Inferior parietal cortex (tissue), 1 donor: ENCODE data around the gene MARK2.

Source experiments
- DNase-seq: peaks from one replicate; pipeline ENCODE4 v3.0.0-alpha.2; 2016; ENCODE audit errors: extremely low spot score

The MARK2 gene

GRCh38 chr11:63909591-63910506, 70.9 kb downstream of the MARK2 start:
- DNase-seq = no peak

DNA sequence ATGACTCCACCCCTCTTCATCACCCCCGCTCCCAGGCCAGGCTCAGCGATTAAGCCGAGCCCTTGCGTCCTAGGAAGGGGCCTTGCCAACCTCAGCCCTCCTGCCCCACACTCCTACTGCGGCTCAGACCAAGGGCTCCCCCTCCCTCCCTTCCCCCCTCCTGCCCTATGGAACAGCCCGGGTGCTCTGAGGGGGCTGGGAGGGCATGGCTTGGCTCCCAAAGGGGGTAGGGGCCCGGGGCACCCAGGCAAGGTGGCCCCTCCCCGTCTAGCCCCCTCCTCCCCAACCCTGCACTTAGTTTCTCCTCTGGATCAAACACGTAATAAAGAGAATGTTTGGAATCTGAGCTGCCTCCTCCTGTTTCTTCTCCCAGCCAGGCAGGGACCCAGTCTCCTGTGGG, 71.8 kb downstream of the MARK2 start:
- no peak for DNase-seq

DNA sequence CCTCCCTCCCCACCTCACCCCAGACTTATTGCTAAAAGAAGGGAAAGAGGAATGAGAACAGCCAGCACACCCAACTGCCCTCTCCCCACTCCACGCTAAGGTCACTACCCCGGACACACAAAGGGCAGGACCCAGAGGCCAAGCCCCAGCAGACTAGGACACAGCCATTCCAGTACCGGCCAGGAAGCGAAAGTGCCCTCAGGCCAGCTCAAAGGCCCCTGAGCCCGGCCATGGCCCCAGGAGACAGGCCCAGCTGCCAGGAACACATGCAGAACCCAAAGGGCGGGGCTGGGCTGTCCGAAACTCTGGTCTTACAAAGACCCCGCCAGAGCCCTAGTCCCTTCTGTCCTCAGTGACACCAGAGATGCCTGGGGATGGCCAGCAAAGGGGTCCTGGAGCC, 72.5 kb downstream of the MARK2 start:
- no peak for DNase-seq

- no peak for DNase-seq
These were observed 73.0 kb downstream of the MARK2 start for GRCh38 chr11:63911876-63912275.

DNA sequence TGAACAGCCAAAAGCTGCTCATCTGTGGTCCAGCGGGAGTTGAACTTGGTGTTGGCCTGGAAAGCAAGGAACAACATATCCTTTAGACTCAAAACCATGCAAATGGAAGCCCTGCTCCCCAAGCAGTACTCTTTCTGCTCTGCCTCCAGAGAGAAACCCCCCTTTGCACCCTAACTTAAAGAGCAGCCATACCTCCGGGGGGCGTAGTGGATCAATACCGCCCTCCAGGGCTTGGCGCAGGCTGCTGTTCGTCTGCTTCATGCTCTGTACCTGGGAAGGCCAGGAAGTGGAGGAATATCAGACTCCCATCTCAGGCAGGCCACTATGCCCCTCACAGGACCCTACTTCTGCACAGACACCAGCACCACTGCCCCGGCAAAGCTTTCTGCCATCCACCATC, 73.8 kb downstream of the MARK2 start:
- DNase-seq = no peak

DNA sequence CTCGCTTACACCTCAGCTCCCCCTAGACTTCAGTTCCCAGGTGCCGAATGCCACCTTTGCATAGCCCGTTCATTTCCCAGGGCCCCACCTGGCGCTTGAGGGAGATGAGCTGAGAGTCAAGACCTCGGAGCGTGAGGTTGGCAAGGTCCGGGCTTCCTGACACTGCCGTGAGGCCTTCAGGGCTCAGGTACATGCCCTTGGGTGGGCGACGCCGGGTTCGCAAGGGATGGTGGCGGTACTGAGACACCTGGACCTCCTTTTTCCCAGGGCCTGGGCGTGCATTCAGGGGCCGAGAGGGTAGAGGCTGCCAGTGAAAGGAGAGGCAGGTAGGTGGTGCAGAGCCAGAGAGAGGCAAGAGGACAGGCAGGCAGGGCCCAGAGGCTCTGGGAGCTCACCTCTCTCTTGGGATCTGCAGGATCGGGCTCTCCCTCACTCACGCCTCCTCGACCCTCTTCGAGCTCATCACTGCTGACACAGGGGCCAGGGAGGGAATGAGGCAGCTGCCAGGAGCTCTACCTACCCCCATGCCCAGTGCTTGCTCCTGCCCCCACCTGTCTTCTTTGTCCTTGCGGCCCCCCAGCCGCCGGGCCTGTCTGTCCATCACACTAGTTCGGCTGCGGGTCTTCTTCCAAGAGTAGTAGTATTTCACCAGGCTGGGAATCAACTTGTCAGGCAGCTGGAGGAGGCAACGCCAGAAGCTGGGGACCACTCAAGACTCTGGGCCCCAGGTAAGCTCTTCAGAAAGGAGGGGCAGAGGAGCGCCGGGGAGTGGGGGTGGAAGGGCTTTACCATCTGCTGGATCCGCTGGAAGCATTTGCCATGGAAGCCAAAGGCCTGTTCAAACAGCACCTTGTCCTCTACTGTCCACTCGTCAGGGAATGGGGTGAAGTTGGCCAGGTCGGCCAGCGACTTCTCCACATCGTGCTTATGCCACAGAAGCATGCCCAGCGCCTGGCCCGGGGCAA, 75.2 kb downstream of the MARK2 start:
- DNase-seq = no peak

DNA sequence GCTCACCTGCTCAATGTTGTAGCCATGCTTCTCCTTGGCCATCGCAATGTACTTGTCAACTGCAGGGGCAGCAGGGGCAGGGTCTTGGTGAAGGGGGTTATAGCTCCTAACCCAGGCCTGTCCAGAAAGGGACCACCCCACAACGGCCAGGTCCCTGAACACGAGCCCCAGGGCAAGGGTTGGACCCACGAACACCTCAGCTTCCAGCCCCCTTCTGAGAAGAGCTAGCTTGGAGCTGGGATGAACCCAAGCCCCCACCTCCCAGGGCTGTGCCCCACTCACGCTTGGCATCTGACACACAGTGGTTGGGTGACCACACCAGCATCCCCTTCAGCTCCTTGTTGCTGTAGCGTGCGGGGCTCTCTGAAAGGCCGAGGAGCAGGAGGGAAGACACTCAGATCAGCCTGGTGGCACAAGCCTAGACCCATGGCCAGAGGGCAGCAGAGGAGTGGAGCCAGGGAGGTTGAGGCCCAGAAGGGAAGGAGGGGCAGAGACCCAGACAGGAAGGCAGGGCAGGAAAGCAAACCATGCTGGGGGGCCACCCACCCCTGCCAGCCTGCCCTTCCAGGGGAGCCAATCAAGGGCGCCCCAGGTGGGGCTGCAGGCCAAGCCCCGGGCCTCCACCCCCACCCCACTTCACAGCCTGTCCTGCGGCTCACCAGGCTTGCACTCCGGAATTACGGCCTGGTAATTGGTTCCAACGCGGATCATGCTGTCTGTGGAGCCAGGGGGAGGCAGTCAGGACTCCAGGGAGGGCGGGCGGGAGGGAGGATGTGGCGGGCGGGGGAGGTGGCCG, 76.2 kb downstream of the MARK2 start:
- no peak for DNase-seq

- DNase-seq = no peak
These were observed 77.3 kb downstream of the MARK2 start for GRCh38 chr11:63915961-63916836.

DNA sequence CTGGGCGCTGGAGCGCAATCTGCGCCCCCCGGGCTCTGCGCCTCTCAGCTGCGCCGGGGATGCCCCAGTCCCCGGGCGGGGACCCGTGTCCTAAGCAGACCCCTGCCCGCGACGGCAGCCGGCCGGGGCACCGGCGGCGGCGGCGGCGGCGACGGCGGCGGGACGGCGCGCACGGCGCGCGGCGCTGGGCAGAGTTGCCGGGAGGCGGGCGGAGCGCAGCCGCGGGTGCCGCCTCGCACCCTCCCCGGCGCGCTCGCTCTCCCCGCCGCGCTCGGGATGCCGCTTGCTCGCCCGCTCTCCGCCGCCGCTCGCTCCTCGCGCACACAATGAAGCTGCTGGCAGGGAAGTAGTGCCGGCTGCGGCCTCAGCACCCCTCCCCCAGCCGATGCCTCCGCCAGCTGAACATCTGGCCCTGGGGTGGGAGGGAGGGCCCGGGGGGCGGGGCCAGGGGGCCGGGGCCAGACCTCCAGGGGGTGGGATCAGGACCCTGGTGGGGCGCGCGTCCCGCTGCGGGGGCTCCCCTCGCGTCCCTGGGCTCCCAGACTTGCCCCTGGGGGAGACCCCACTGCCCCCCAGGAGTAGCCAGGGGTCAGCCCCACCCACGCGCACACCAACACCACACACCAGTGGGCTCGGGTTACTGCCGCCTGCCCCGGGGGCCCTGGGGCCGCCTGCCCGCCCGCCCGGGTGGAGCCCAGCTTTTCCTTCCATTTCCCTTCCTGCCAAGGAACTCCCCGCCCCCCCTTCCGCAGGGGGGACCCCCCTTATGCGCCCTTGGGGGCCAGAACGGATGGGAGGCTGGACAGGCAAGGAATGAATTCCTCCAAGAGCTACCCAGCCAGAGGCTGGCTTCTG, 78.2 kb downstream of the MARK2 start, which contains the start of gene RCOR2:
Gene RCOR2, minus strand, starts transcription at position 328 of the 855 bp plus-strand sequence. CDS start 708 bp downstream, outside the sequence.
- peak; percentile 84 for DNase-seq

DNA sequence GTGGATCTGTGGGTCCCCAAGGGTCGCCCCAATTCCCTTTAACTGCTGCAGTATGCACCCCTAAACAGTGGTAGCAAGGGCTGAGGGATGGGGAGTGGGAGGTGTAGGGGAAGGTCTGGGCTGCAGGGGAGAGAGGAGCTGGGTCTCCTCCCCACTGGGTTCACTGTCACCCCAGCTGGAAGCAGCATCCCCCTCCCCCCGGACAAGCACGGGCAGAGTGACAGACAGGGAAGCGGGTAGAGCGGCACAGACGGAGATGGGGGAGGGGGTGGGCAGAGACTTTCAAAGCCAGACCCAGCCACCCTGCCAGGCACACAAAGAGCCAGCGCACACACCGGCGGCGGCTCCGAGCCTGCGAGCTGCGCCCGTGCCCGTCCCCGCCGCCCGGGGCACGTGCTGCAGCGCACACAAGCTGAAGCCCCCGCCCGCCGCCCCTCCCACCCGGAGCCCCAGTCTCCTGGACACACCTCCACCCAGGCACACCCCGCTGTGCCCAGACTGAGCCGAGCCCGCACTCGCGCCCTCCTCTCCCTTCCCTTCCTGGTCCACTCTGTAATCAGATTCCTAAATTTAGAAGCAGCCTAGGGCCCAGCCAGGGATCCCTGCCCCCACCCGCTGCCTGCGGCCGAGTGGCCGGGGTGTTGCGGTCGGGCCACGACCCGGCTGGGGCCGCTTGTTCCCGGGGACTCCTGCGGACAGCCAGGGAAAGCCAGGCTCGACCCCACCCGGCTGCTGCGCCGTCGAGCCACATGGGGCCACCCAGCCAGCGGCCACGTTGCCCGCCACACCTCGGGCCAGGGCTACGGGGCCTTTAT, 79.0 kb downstream of the MARK2 start:
- peak; percentile 57 for DNase-seq

- DNase-seq = no peak
These were observed 79.7 kb downstream of the MARK2 start for GRCh38 chr11:63918507-63919191.

GRCh38 chr11:63919267-63920125, 80.6 kb downstream of the MARK2 start:
- DNase-seq = peak; percentile 40

GRCh38 chr11:63920126-63920938, 81.4 kb downstream of the MARK2 start:
- DNase-seq = peak; percentile 48

GRCh38 chr11:63920939-63921417, 82.1 kb downstream of the MARK2 start:
- DNase-seq = no peak

DNA sequence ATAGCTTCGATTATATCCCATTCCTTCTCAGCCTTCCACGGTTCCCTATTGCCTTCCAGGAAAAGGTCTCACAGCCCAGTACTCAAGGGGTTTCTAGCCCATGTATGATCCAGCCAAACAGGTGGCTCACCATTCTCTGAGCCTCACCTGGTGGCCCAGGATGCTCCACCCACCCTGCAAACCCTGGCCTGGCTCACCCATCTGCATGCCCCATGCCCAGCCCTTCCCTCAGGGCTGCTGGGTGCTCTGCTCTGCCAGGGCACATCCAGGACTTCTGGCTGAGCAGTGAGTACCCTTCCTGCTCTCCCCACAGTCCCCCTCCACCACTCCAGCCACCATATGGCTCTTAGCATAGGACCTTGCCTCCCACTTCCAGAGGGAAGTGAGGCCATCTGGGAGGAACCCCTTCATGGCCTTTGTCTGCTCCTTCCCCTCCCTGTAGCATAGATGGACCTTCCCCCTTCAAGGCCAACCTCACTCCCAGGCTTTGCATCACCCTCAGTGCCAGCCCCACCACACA, 83.8 kb downstream of the MARK2 start:
- DNase-seq = no peak

GRCh38 chr11:63923319-63923718, 84.4 kb downstream of the MARK2 start:
- DNase-seq = no peak
